Sigmoid colon (tissue), 4 donors: Measurements from ENCODE around the gene AQP6.

Experiments
- POLR2A ChIP-seq, 2 donors: fragments of 450-650 bp; IDR thresholded peaks; one replicate each; pipeline ENCODE4 v1.6.1; 2016; ENCODE audit warnings: antibody characterized with exemption in 2 of 2, mild to moderate bottlenecking in 2 of 2, moderate library complexity in 2 of 2
- POLR2AphosphoS5 ChIP-seq, 4 donors: sonication (generic); formaldehyde crosslinking; IDR thresholded peaks; one replicate each; pipeline ENCODE4 v1.6.1; 2017; ENCODE audit warnings: antibody characterized with exemption in 4 of 4
- TF ChIP-seq, protein P1 (sequence below), 4 experiments: fragments of 450-650 bp in 3 of 4; fragments of 200-600 bp in 1 of 4; IDR thresholded peaks; one replicate each; pipeline ENCODE4 v1.5.1; 2016 to 2019; ENCODE audit warnings: antibody characterized with exemption in 4 of 4, mild to moderate bottlenecking in 3 of 4, moderate library complexity in 2 of 4

DNA sequence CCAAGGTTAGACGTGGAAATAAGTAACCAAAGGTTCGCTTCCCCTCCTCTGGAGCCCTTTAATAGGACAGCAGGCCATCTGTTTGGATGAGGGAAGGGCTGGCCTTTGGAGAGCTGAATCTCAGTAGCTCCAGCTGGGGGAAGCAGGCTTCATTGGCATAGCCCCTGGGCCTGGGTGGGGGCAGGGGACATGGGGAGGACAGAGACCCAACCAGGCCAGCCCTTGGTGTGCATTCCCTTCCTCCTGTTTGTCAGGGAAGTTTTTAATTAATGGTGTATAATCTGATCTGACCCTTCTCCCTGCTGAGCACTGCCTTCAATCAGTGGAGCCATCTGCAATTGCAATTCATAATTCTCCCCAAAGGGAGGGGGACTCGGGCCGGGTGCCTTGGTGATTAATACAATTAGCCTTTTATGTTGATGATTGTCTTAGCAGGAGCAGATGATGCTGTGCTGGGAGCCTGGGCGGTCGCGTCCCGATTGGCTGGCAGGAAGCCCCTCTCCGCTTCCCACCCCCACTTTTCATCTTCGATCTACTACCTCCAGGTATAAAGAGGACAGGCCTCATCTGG lies 6.4 kb downstream of the AQP6 start:
- TF ChIP-seq, protein P1, sequence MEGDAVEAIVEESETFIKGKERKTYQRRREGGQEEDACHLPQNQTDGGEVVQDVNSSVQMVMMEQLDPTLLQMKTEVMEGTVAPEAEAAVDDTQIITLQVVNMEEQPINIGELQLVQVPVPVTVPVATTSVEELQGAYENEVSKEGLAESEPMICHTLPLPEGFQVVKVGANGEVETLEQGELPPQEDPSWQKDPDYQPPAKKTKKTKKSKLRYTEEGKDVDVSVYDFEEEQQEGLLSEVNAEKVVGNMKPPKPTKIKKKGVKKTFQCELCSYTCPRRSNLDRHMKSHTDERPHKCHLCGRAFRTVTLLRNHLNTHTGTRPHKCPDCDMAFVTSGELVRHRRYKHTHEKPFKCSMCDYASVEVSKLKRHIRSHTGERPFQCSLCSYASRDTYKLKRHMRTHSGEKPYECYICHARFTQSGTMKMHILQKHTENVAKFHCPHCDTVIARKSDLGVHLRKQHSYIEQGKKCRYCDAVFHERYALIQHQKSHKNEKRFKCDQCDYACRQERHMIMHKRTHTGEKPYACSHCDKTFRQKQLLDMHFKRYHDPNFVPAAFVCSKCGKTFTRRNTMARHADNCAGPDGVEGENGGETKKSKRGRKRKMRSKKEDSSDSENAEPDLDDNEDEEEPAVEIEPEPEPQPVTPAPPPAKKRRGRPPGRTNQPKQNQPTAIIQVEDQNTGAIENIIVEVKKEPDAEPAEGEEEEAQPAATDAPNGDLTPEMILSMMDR (IDR thresholded peaks at IDR 0.05), result no peak
- TF ChIP-seq POLR2AphosphoS5 (IDR thresholded peaks at IDR 0.05) (no peak), POLR2A (IDR thresholded peaks at IDR 0.05) (no peak)
